T47D (cell line): ENCODE data around the gene CEP164.
"Not testable (repeated sequence)": the region's sequence is repeated elsewhere in the genome, so short reads cannot be mapped to it uniquely, and the experiment has no call there.

Experiments
- DNase-seq, 2 experiments: peaks; one replicate each; pipeline versions ENCODE4 v3.0.0 to v3.0.0-alpha.2; 2011 to 2012; ENCODE audit warnings: low read depth in 1 of 2, low spot score in 1 of 2
- JUND ChIP-seq: IDR thresholded peaks from 2 replicates; pipeline ENCODE4 v1.6.1; 2012; ENCODE audit warnings: low read depth
- in situ Hi-C: cut with HindIII; loops from 2 replicates; pipeline ENCODE4 v1.10.0; 2016; ENCODE audit warnings: low sequenced_read_pairs, low pct_unique_long_range_greater_than_20kb

Gene CEP164

GRCh38 chr11:117313828-117314768 is 13.6 kb upstream of the CEP164 start:
- TF ChIP-seq JUND: no peak
- DNase-seq: peak; percentile 53 to 62
- in situ Hi-C loops: no loop called here

GRCh38 chr11:117314840-117315239 is 12.8 kb upstream of the CEP164 start:
- in situ Hi-C loops: no loop called here
- DNase-seq: no peak
- no peak for TF ChIP-seq JUND

- no peak for TF ChIP-seq JUND
- in situ Hi-C loops: no loop called here
- peak in 1 of 2 experiments; percentile 31 for DNase-seq
Observed at GRCh38 chr11:117315285-117316196, 12.1 kb upstream of the CEP164 start.

- in situ Hi-C loops: no loop called here
- TF ChIP-seq JUND: no peak
- DNase-seq: peak; percentile 90 to 92
Observed at GRCh38 chr11:117316197-117316961, 11.3 kb upstream of the CEP164 start, which contains the start of gene BACE1. Gene BACE1 (minus strand): TSS chr11:117316256. CDS start chr11:117315795, 461 bp downstream.

DNA sequence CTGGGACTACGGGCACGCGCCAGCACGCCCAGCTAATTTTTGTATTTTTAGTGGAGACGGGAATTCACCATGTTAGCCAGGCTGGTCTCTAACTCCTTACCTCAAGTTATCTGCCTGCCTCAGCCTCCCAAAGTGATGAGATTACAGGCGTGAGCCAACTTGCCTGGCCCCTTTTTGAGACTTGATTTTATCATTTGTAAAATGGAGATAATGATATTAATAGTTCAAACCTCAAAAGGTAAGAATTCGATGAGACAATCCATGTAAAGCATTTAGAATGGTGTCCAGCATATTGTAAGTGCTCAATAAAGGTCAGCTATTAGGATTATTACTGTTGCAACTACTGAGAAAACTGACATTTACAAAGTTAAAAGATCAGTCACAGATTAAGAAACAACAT is 8.9 kb upstream of the CEP164 start:
- TF ChIP-seq JUND: no peak
- DNase-seq: no peak
- in situ Hi-C loops: no loop called here

- no peak for DNase-seq
- in situ Hi-C loops: no loop called here
- TF ChIP-seq JUND: no peak
Observed at GRCh38 chr11:117319214-117319840, 8.3 kb upstream of the CEP164 start.

GRCh38 chr11:117327255-117327566 is 443 bp upstream of the CEP164 start:
- in situ Hi-C loops: not testable (repeated sequence)

DNA sequence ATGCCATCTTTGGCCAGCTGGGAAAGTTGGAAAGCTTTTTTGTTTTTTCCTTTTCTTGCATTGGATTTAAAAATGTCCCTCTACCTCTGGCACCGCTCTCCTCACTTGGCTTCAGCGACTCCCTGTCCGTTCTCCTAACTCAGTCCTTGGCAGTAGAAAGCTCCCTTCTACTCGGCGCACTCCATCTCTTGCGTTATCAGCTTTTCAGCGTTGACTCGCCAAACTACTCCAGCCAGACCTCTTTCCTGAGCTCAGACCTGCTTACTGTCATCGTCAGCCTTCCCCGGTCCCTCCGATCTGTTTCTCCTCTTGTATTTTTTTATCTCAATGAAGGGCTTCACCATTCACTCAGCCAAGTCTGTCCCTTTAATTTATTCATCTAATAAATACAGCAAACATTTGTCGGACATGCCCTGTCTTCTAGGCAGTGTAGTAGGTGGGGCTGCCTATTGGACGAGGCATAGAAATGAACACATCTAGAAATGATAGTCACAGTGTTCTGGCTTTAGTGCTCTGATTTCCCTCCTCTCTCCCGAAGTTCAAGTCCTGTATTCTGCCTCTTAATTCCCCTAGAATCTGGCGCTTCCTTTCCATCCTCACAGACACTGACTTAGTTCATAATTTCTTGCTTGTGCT is 839 bp downstream of the CEP164 start:
- peak; percentile 24 to 36 for DNase-seq
- in situ Hi-C loops: no loop called here

More at GRCh38 chr11:117327255-117327566, 443 bp upstream of the CEP164 start:
- not testable (repeated sequence) for DNase-seq

GRCh38 chr11:117332843-117333242 is 5.2 kb downstream of the CEP164 start:
- in situ Hi-C loops: no loop called here
- no peak for DNase-seq
- no peak for TF ChIP-seq JUND

More for the DNA sequence above, 839 bp downstream of the CEP164 start:
- no peak for TF ChIP-seq JUND

GRCh38 chr11:117333917-117334316 is 6.3 kb downstream of the CEP164 start:
- TF ChIP-seq JUND: no peak
- in situ Hi-C loops: no loop called here
- no peak for DNase-seq

- TF ChIP-seq JUND: no peak
- DNase-seq: no peak
- in situ Hi-C loops: no loop called here
Observed at GRCh38 chr11:117334896-117335295, 7.2 kb downstream of the CEP164 start.
